IPS DF 4.7 (cell line): ENCODE results near the gene ATP8B3.

Experiments used
- DNase-seq: peaks from one replicate; pipeline ENCODE4 v3.0.0-alpha.2; 2013; ENCODE audit warnings: low spot score; ENCODE audit errors: extremely low read depth

ATP8B3 gene

GRCh38 chr19:1757468-1758230 lies 54.4 kb downstream of the ATP8B3 start:
- no peak for DNase-seq

GRCh38 chr19:1756705-1757465 lies 55.2 kb downstream of the ATP8B3 start:
- DNase-seq: no peak

- no peak for DNase-seq
Measured at GRCh38 chr19:1756264-1756663, 55.8 kb downstream of the ATP8B3 start.

GRCh38 chr19:1755467-1756171 lies 56.5 kb downstream of the ATP8B3 start:
- no peak for DNase-seq

- DNase-seq: no peak
Measured at GRCh38 chr19:1754636-1755466, 57.2 kb downstream of the ATP8B3 start.

- no peak for DNase-seq
Measured at GRCh38 chr19:1754018-1754635, 57.9 kb downstream of the ATP8B3 start.

GRCh38 chr19:1752757-1753728 lies 59.0 kb downstream of the ATP8B3 start, which contains the start of gene ONECUT3:
ONECUT3 (plus strand) TSS chr19:1753506; CDS start chr19:1753663, 157 bp downstream.
- DNase-seq: no peak

GRCh38 chr19:1752009-1752756 lies 59.9 kb downstream of the ATP8B3 start:
- DNase-seq: no peak

GRCh38 chr19:1751367-1752008 lies 60.6 kb downstream of the ATP8B3 start:
- no peak for DNase-seq

- no peak for DNase-seq
Measured at GRCh38 chr19:1750343-1751021, 61.6 kb downstream of the ATP8B3 start.

GRCh38 chr19:1749373-1750342 lies 62.4 kb downstream of the ATP8B3 start:
- DNase-seq: no peak

GRCh38 chr19:1748873-1749341 lies 63.2 kb downstream of the ATP8B3 start:
- DNase-seq: no peak

- DNase-seq: no peak
Measured at GRCh38 chr19:1748115-1748872, 63.8 kb downstream of the ATP8B3 start.

GRCh38 chr19:1747285-1748114 lies 64.6 kb downstream of the ATP8B3 start:
- DNase-seq: no peak
